IPS DF 4.7 (cell line): Measurements from ENCODE around the gene BTLA.
"Not testable (repeated sequence)": the region's sequence is repeated elsewhere in the genome, so short reads cannot be mapped to it uniquely, and the experiment has no call there.

Experiments used
- DNase-seq: peaks from one replicate; pipeline ENCODE4 v3.0.0-alpha.2; 2013; ENCODE audit warnings: low spot score; ENCODE audit errors: extremely low read depth

The BTLA gene

GRCh38 chr3:112448939-112449338 is 50.3 kb downstream of the BTLA start:
- no peak for DNase-seq

- no peak for DNase-seq
These were observed 52.9 kb downstream of the BTLA start for GRCh38 chr3:112446343-112446742.

DNA sequence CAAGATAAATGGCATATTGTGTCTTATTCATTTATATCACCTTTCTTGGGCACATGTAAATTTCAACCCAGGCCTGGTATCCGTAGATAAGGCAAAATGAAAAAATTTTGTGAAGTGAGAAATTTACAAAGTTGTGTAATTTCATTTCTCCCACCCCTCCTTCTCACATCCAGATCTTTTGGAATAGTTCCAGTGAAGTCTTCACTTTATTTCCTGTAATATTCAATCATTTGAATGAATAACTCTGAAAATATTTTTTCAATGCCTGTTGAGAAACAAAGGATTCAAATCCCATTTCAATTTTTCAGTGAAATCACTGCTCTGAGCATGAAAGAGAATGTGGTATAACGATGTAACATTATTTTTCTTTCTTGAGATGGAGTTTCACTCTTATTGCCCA is 53.4 kb downstream of the BTLA start:
- DNase-seq = no peak

DNA sequence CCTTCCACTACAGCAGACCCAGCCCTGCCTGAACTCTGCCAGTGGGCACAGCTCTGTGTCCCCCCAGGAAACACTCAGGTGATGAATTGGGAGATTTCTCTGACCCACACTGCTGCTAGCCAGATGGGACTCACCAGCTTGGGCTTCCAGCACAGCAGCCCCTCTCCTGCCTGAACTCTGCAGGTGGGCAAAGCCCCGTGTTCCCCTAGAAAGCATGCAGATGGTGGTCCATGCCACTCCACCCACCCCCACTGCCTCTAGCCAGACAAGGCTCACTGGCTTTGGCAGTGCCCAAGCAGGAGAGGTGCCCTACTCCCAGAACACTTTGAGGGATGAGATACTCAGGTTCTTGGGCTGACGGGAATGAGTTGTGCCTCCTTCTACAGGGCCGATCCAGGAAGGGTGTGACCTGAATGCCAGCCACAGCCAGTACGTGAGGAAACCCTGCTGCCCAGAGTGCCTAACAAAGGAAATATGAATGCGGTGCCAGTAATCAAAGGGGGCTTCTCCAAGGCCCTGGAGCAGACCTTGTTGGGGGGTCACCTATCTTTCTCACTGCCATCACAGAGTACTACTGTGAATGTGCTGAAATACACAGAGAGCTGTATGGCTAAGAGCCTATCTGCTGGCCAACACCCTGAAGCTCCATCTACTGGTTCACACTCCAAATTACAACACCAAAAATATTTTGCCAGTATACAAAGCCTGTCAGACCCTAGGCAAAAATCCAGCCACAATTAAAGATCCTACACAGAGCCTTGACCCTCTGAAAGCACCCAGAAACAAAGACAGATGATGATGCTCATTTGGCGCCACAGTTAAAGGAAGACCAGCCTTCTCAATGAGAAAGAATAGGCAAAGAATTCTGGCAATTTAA is 61.9 kb downstream of the BTLA start:
- no peak for DNase-seq

DNA sequence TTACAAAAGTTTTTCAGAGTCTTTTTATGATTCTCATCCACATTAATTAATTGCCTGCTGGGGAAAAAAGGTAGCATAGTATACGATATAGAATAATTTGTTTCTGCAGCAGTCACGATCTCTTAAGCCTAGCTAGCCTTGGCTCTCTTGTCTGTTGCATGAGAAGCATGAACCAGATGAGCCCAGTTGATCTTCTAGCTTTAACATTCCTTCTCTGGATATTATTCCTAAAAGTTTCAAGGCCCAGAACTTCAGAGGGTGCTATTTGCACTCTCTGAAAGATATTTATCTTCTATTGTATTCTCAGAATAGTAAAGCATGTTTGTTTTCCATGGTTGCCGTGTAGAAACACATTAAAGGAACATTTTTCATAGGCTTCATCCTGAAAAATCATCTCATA is 69.3 kb downstream of the BTLA start:
- DNase-seq = no peak

- DNase-seq = no peak
These were observed 72.1 kb downstream of the BTLA start for GRCh38 chr3:112427123-112427522.

DNA sequence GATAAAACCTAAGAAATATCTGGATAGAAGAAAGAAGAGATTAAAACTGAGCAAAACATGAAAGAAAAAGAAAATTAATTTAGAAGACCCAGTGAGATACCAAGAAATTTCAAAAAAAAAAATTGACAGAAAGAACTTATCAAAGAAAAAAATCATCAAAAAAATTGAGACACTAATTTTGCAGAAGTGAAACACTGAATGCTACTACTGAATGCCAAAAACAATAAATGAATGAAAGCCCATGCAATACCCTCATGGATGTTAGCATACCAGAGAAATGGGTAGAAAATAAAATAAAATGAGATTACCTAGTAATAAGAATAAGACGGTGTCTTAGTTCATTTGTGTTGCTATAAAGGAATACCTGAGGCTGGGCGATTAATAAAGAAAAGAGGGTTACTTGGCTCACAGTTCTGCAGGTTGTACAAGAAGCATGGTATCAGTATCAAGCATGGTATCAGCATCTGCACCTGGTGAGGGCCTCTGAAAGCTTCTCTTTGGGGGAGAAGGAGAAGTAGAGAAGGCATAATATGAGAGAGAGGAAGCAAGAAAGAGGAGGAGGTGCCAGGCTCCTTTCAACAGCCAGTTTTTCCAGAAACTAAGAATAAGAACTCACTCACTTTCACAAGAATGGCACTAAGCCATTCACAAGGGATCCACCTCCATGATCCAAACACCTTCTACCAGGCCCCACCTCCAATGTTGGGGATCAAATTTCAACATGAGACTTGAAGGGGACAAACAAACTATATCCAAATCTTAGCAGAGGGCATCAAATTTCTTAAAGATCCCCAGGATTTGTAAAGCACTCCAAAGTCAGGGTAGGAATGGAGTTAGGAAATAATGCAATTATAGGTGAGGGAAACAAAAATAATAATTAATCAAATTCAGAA is 73.2 kb downstream of the BTLA start:
- DNase-seq = no peak

GRCh38 chr3:112425382-112425781 is 73.9 kb downstream of the BTLA start:
- no peak for DNase-seq

GRCh38 chr3:112424394-112424793 is 74.9 kb downstream of the BTLA start:
- no peak for DNase-seq

GRCh38 chr3:112422921-112423320 is 76.4 kb downstream of the BTLA start:
- not testable (repeated sequence) for DNase-seq

GRCh38 chr3:112418526-112418925 is 80.7 kb downstream of the BTLA start:
- not testable (repeated sequence) for DNase-seq

DNA sequence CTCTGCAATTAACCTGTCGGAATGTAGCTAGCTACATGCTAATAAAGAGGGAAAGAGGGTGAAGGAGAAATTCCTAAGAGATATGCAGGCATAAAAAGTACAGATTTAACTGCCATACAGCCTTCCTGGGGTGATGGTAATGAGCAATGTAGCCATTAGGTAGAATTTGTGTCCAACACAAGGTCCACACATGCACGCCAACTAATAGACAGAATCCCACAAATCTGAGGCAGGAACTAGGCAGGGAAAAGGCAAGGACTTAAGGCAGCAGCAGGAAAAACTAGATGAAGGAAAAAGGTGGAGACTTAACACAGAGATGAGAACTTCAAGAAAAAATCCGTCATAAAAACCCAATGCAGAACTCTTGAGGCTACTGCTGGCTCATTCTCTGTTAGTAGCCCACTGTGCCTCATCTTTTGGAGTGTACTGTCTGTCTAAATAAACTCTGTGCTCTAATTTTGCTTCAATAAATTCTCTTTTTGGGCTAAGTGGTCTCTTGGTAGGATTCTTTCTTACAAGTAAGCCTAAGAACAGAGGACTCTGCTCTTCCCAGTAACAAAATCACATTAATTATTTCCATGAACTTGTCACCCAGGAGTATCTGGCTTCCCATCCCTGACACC is 81.5 kb downstream of the BTLA start:
- DNase-seq = no peak

- DNase-seq = no peak
These were observed 82.7 kb downstream of the BTLA start for GRCh38 chr3:112416391-112417212.

DNA sequence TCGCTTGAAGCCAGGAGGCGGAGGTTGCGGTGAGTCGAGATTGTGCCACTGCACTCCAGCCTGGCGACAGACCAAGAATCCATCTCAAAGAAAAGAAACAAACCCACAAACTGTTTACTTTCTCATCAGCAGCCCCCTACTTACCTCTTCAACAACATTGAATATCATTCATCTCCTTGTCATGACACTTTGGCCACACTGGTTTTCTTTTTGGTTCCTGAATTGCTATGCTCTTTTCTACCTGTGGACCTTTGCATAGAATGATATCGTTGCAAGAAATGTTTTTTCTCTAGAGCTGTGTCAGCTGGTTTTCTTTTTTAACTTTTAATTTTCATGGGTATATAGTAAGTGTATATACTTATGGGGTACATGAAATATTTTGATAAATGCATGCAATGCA is 83.9 kb downstream of the BTLA start:
- DNase-seq = no peak
